Trophoblast cell (in vitro differentiated cells and primary cell): ENCODE measurements around the gene NRXN3.

Experiments
- DNase-seq, 2 donors: peaks; one replicate each; pipeline ENCODE4 v3.0.0-alpha.2; 2016
- H2AFZ ChIP-seq: 2 replicates; pipeline ENCODE4 v1.6.1; 2013; ENCODE audit warnings: low read length, moderate library complexity, mild to moderate bottlenecking; ENCODE audit not compliant: insufficient read depth, poor library complexity
- H2AK5ac ChIP-seq: 2 replicates; pipeline ENCODE4 v1.6.1; 2013; ENCODE audit warnings: mild to moderate bottlenecking, low read length
- H2BK120ac ChIP-seq: 2 replicates; pipeline ENCODE4 v1.6.1; 2013; ENCODE audit warnings: low read length, mild to moderate bottlenecking, moderate library complexity; ENCODE audit not compliant: insufficient read depth, poor library complexity
- H2BK12ac ChIP-seq: 2 replicates; pipeline ENCODE4 v1.6.1; 2013; ENCODE audit warnings: mild to moderate bottlenecking, low read length, moderate library complexity
- H2BK5ac ChIP-seq: 2 replicates; pipeline ENCODE4 v1.6.1; 2013; ENCODE audit warnings: low read length, low read depth, moderate library complexity, mild to moderate bottlenecking; ENCODE audit not compliant: poor library complexity
- H3K14ac ChIP-seq: 2 replicates; pipeline ENCODE4 v1.6.1; 2013; ENCODE audit warnings: mild to moderate bottlenecking, low read length
- H3K18ac ChIP-seq: 2 replicates; pipeline ENCODE4 v1.6.1; 2013; ENCODE audit warnings: mild to moderate bottlenecking, low read length
- H3K23ac ChIP-seq: 2 replicates; pipeline ENCODE4 v1.6.1; 2013; ENCODE audit warnings: low read length
- H3K27ac ChIP-seq: 2 replicates; pipeline ENCODE4 v1.5.1; 2013; ENCODE audit warnings: low read depth, mild to moderate bottlenecking, inconsistent platforms, low read length, moderate library complexity
- H3K27me3 ChIP-seq: 2 replicates; pipeline ENCODE4 v1.6.1; 2013; ENCODE audit warnings: inconsistent platforms, mild to moderate bottlenecking, low read length, moderate library complexity; ENCODE audit not compliant: insufficient read depth
- H3K36me3 ChIP-seq, 2 experiments: 1 replicate in 1 of 2; 2 replicates in 1 of 2; pipeline ENCODE4 v1.6.1; 2013; ENCODE audit warnings: low read length in 2 of 2, mild to moderate bottlenecking in 2 of 2, moderate library complexity in 1 of 2; ENCODE audit not compliant: insufficient read depth in 2 of 2, control insufficient read depth in 1 of 2
- H3K4ac ChIP-seq: 2 replicates; pipeline ENCODE4 v1.6.1; 2013; ENCODE audit warnings: low read depth, mild to moderate bottlenecking, low read length, moderate library complexity
- H3K4me1 ChIP-seq, 2 experiments: 1 replicate in 1 of 2; 2 replicates in 1 of 2; pipeline ENCODE4 v1.6.1; 2013; ENCODE audit warnings: low read length in 2 of 2, mild to moderate bottlenecking in 2 of 2, moderate library complexity in 1 of 2; ENCODE audit not compliant: insufficient read depth in 2 of 2, control insufficient read depth in 1 of 2
- H3K4me2 ChIP-seq: 2 replicates; pipeline ENCODE4 v1.6.1; 2013; ENCODE audit warnings: inconsistent platforms, mild to moderate bottlenecking, low read length, moderate library complexity
- H3K4me3 ChIP-seq: 2 replicates; pipeline ENCODE4 v1.5.1; 2013; ENCODE audit warnings: mild to moderate bottlenecking, low read depth, low read length, inconsistent platforms
- H3K79me1 ChIP-seq: one replicate; pipeline ENCODE4 v1.6.1; 2013; ENCODE audit warnings: low read length
- H3K79me2 ChIP-seq: 2 replicates; pipeline ENCODE4 v1.6.1; 2013; ENCODE audit warnings: low read length, mild to moderate bottlenecking; ENCODE audit not compliant: control insufficient read depth, insufficient read depth, poor library complexity
- H3K9ac ChIP-seq: 2 replicates; pipeline ENCODE4 v1.6.1; 2013; ENCODE audit warnings: mild to moderate bottlenecking, low read length
- H3K9me3 ChIP-seq: 2 replicates; pipeline ENCODE4 v1.6.1; 2013; ENCODE audit warnings: low read depth, mild to moderate bottlenecking, control low read depth, inconsistent platforms, low read length; ENCODE audit not compliant: insufficient read depth
- H4K12ac ChIP-seq: 2 replicates; pipeline ENCODE4 v1.6.1; 2013; ENCODE audit warnings: low read depth, mild to moderate bottlenecking, low read length, moderate library complexity
- H4K8ac ChIP-seq: 2 replicates; pipeline ENCODE4 v1.6.1; 2013; ENCODE audit warnings: low read depth, mild to moderate bottlenecking, low read length, moderate library complexity
- H4K91ac ChIP-seq: one replicate; pipeline ENCODE4 v1.6.1; 2013; ENCODE audit warnings: low read depth, mild to moderate bottlenecking, low read length, moderate library complexity
- WGBS: extraction: QIAGEN DNeasy Blood & Tissue Kit; methylation state at CpG from one replicate; pipeline ENCODE4 v1.1.7; 2013; ENCODE audit warnings: missing lambda C conversion rate; ENCODE audit not compliant: insufficient read length, insufficient coverage; ENCODE audit errors: extremely low coverage; 5-methylcytosine and 5-hydroxymethylcytosine counted together

Gene NRXN3

GRCh38 chr14:79229383-79229909 lies 1059.3 kb downstream of the NRXN3 start:
- no peaks in the 10 kb centered on the region for H3K79me2 ChIP-seq
- no peak overlapping the region for H4K12ac ChIP-seq
- no peak for DNase-seq
- H3K27ac ChIP-seq, result no peak overlapping the region
- H2AK5ac ChIP-seq, result no peak overlapping the region
- H2BK120ac ChIP-seq, result no peak overlapping the region
- no peak overlapping the region for H3K4me3 ChIP-seq
- H3K18ac ChIP-seq, result no peak overlapping the region
- no peak overlapping the region for H4K8ac ChIP-seq
- H3K79me1 ChIP-seq, result no peaks in the 10 kb centered on the region
- H3K4me1 ChIP-seq, result peaks cover 0 to 2% of the 10 kb centered on the region in 2 experiments
- no peak overlapping the region for H3K9ac ChIP-seq
- H2BK12ac ChIP-seq, result no peak overlapping the region
- H3K14ac ChIP-seq, result no peak overlapping the region
- no peak overlapping the region for H4K91ac ChIP-seq
- H3K4ac ChIP-seq, result no peak overlapping the region
- no CpG with 5 or more reads among the region's 8 CpGs for WGBS
- H3K4me2 ChIP-seq, result no peak overlapping the region
- H3K9me3 ChIP-seq, result no peaks in the 10 kb centered on the region
- H2BK5ac ChIP-seq, result no peak overlapping the region
- H3K36me3 ChIP-seq, result no peaks in the 10 kb centered on the region
- no peak overlapping the region for H2AFZ ChIP-seq
- no peaks in the 10 kb centered on the region for H3K27me3 ChIP-seq
- no peak overlapping the region for H3K23ac ChIP-seq

DNA sequence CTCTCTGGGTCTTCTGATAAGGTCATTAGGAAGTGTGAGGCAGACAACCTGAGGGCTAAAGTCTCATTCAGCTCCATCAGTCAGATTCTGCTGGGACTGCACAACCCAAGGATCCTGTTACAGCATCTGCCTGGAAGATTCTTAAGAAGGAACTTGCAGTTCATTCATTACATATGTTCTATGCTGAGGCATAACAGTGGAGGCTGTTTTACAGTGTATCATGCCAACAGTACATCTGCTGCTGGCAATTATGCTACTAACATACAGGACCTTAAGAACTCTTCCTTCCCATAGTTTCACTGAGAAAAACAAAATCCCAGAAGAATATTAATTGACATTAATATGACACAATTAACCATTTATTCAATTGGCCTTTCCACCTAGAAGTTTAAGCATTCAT lies 1072.5 kb downstream of the NRXN3 start:
- no peaks in the 10 kb centered on the region for H3K27me3 ChIP-seq
- no peak overlapping the region for H3K23ac ChIP-seq
- H2AFZ ChIP-seq, result no peak overlapping the region
- H3K79me2 ChIP-seq, result no peaks in the 10 kb centered on the region
- H4K8ac ChIP-seq, result no peak overlapping the region
- H3K4me3 ChIP-seq, result no peak overlapping the region
- no peaks in the 10 kb centered on the region for H3K36me3 ChIP-seq
- H2BK12ac ChIP-seq, result no peak overlapping the region
- H3K14ac ChIP-seq, result no peak overlapping the region
- no peak overlapping the region for H2AK5ac ChIP-seq
- no peak overlapping the region for H3K4ac ChIP-seq
- H4K12ac ChIP-seq, result no peak overlapping the region
- no peak overlapping the region for H3K27ac ChIP-seq
- no peak overlapping the region for H4K91ac ChIP-seq
- H3K4me2 ChIP-seq, result no peak overlapping the region
- H2BK5ac ChIP-seq, result no peak overlapping the region
- H3K18ac ChIP-seq, result no peak overlapping the region
- H2BK120ac ChIP-seq, result no peak overlapping the region
- no peaks in the 10 kb centered on the region for H3K4me1 ChIP-seq
- no peak overlapping the region for H3K9ac ChIP-seq
- no peaks in the 10 kb centered on the region for H3K79me1 ChIP-seq
- no peaks in the 10 kb centered on the region for H3K9me3 ChIP-seq
- no peak for DNase-seq

DNA sequence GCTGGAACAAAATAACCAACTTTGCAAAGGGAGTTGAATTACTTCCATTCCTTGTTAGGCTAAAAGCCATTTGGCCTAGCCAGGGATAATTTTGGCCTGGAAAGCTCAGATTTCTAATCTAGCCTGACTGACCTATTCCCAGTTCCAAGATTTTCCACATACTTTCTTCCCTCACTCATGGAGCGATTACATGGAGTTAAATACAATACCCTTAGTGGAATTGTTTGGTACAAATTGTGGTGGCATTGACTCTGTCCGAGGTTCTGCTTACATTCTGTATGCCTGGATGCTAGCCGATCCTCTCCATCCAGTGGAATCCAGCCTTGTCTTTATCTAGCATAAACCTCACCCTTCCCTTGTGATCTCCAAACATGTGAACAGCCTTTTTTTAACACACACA lies 1076.0 kb downstream of the NRXN3 start:
- H3K79me2 ChIP-seq, result no peaks in the 10 kb centered on the region
- no peak overlapping the region for H3K14ac ChIP-seq
- H2BK5ac ChIP-seq, result no peak overlapping the region
- no peak overlapping the region for H3K27ac ChIP-seq
- H3K4me2 ChIP-seq, result no peak overlapping the region
- no peaks in the 10 kb centered on the region for H3K79me1 ChIP-seq
- H3K9ac ChIP-seq, result no peak overlapping the region
- H3K18ac ChIP-seq, result no peak overlapping the region
- no peaks in the 10 kb centered on the region for H3K36me3 ChIP-seq
- H2BK12ac ChIP-seq, result no peak overlapping the region
- H2AFZ ChIP-seq, result no peak overlapping the region
- no peaks in the 10 kb centered on the region for H3K4me1 ChIP-seq
- no peak overlapping the region for H4K12ac ChIP-seq
- H4K91ac ChIP-seq, result no peak overlapping the region
- no peak overlapping the region for H3K4me3 ChIP-seq
- no peak overlapping the region for H4K8ac ChIP-seq
- no peaks in the 10 kb centered on the region for H3K9me3 ChIP-seq
- no peak overlapping the region for H3K4ac ChIP-seq
- no peak overlapping the region for H2AK5ac ChIP-seq
- no peak for DNase-seq
- H2BK120ac ChIP-seq, result no peak overlapping the region
- no peaks in the 10 kb centered on the region for H3K27me3 ChIP-seq
- WGBS, result no CpG with 5 or more reads among the region's 3 CpGs
- H3K23ac ChIP-seq, result no peak overlapping the region

GRCh38 chr14:79248126-79248525 lies 1078.0 kb downstream of the NRXN3 start:
- no peak for DNase-seq
- Histone ChIP-seq H3K79me1 (no peaks in the 10 kb centered on the region), H3K27me3 (no peaks in the 10 kb centered on the region), H3K9me3 (no peaks in the 10 kb centered on the region), H3K79me2 (no peaks in the 10 kb centered on the region), H2BK120ac (no peak overlapping the region), H3K27ac (no peak overlapping the region), H4K8ac (no peak overlapping the region), H4K91ac (no peak overlapping the region), H3K36me3 (no peaks in the 10 kb centered on the region), H3K18ac (no peak overlapping the region), H3K4me3 (no peak overlapping the region), H3K4me2 (no peak overlapping the region), H2AK5ac (no peak overlapping the region), H3K4ac (no peak overlapping the region), H2AFZ (no peak overlapping the region), H2BK12ac (no peak overlapping the region), H3K4me1 (no peaks in the 10 kb centered on the region), H4K12ac (no peak overlapping the region), H3K14ac (no peak overlapping the region), H2BK5ac (no peak overlapping the region), H3K9ac (no peak overlapping the region), H3K23ac (no peak overlapping the region)
- WGBS, result no CpG with 5 or more reads among the region's 2 CpGs
